IPS DF 6.9 (cell line): ENCODE data around the gene HOXC12.

Experiments
- DNase-seq: peaks from one replicate; pipeline ENCODE4 v3.0.0-alpha.2; 2013; ENCODE audit warnings: low read depth, low spot score
- H3K27ac ChIP-seq: one replicate; pipeline ENCODE4 v1.5.1; 2013; ENCODE audit warnings: low read length, control low read depth
- H3K27me3 ChIP-seq: 2 replicates; pipeline ENCODE4 v1.6.1; 2013; ENCODE audit warnings: mild to moderate bottlenecking, low read length; ENCODE audit not compliant: control insufficient read depth, insufficient read depth
- H3K36me3 ChIP-seq: 2 replicates; pipeline ENCODE4 v1.6.1; 2013; ENCODE audit warnings: low read length; ENCODE audit not compliant: control insufficient read depth, insufficient read depth
- H3K4me1 ChIP-seq: 2 replicates; pipeline ENCODE4 v1.6.1; 2013; ENCODE audit warnings: low read length; ENCODE audit not compliant: control insufficient read depth, insufficient read depth
- H3K4me3 ChIP-seq: 2 replicates; pipeline ENCODE4 v1.5.1; 2013; ENCODE audit warnings: mild to moderate bottlenecking, low read length
- H3K9me3 ChIP-seq: 2 replicates; pipeline ENCODE4 v1.6.1; 2013; ENCODE audit warnings: low read length, inconsistent platforms; ENCODE audit not compliant: control insufficient read depth, insufficient read depth
- WGBS: extraction: QIAGEN DNeasy Blood & Tissue Kit; methylation state at CpG from one replicate; pipeline ENCODE4 v1.1.7; 2013; ENCODE audit warnings: mixed read lengths, missing lambda C conversion rate; ENCODE audit not compliant: insufficient read length, insufficient coverage; 5-methylcytosine and 5-hydroxymethylcytosine counted together

HOXC12 gene

GRCh38 chr12:53954694-53955035, at the start of gene HOXC12:
HOXC12 (plus strand) TSS chr12:53954903; CDS start chr12:53954930, 27 bp downstream.
- whole genome bisulfite sequencing, result no CpG with 5 or more reads among the region's 20 CpGs
- Histone ChIP-seq H3K9me3 (no peaks in the 10 kb centered on the region), H3K27me3 (peaks cover 97% of the 10 kb centered on the region), H3K4me3 (no peak within 1 kb of the TSS), H3K4me1 (peaks cover 2% of the 10 kb centered on the region; the same call in 1 of the 2 replicates), H3K27ac (no peak within 1 kb of the TSS), H3K36me3 (no peaks in the 10 kb centered on the region)
- DNase-seq, result no peak

GRCh38 chr12:53907103-53907502, 47.6 kb upstream of the HOXC12 start:
- no peak overlapping the region for H3K27ac ChIP-seq
- WGBS, result no CpG with 5 or more reads among the region's 3 CpGs

GRCh38 chr12:53916788-53917655, 37.7 kb upstream of the HOXC12 start:
- Histone ChIP-seq H3K4me3 (no peak overlapping the region), H3K27me3 (peaks cover 2% of the 10 kb centered on the region), H3K27ac (no peak overlapping the region), H3K4me1 (no peaks in the 10 kb centered on the region), H3K36me3 (no peaks in the 10 kb centered on the region), H3K9me3 (no peaks in the 10 kb centered on the region)
- WGBS, result no CpG with 5 or more reads among the region's 5 CpGs
- no peak for DNase-seq

More at GRCh38 chr12:53907103-53907502, 47.6 kb upstream of the HOXC12 start:
- no peaks in the 10 kb centered on the region for H3K4me1 ChIP-seq
- H3K4me3 ChIP-seq, result no peak overlapping the region
- H3K27me3 ChIP-seq, result no peaks in the 10 kb centered on the region
- no peaks in the 10 kb centered on the region for H3K36me3 ChIP-seq
- no peak for DNase-seq
- H3K9me3 ChIP-seq, result no peaks in the 10 kb centered on the region

GRCh38 chr12:53924521-53925405, 29.9 kb upstream of the HOXC12 start:
- H3K4me3 ChIP-seq, result no peak overlapping the region
- H3K27me3 ChIP-seq, result peaks cover 67% of the 10 kb centered on the region
- H3K36me3 ChIP-seq, result no peaks in the 10 kb centered on the region
- no peak overlapping the region for H3K27ac ChIP-seq
- H3K4me1 ChIP-seq, result 0 out of 2 replicates have a peak, but pooled peaks cover 3% of the 10 kb centered on the region
- no CpG with 5 or more reads among the region's 2 CpGs for WGBS
- H3K9me3 ChIP-seq, result no peaks in the 10 kb centered on the region
- no peak for DNase-seq

GRCh38 chr12:53927220-53928029, 27.3 kb upstream of the HOXC12 start:
- H3K27me3 ChIP-seq, result peaks cover 92% of the 10 kb centered on the region
- no peak overlapping the region for H3K4me3 ChIP-seq

GRCh38 chr12:53928054-53928835, 26.5 kb upstream of the HOXC12 start:
- no peaks in the 10 kb centered on the region for H3K36me3 ChIP-seq
- no CpG with 5 or more reads among the region's 31 CpGs for WGBS
- peaks cover 95% of the 10 kb centered on the region for H3K27me3 ChIP-seq
- no peaks in the 10 kb centered on the region for H3K9me3 ChIP-seq
- H3K27ac ChIP-seq, result no peak overlapping the region
- no peak overlapping the region for H3K4me3 ChIP-seq
- no peak for DNase-seq
- 0 out of 2 replicates have a peak, but pooled peaks cover 3% of the 10 kb centered on the region for H3K4me1 ChIP-seq

More at GRCh38 chr12:53927220-53928029, 27.3 kb upstream of the HOXC12 start:
- DNase-seq, result no peak
- Histone ChIP-seq H3K27ac (no peak overlapping the region), H3K9me3 (no peaks in the 10 kb centered on the region), H3K4me1 (0 out of 2 replicates have a peak, but pooled peaks cover 3% of the 10 kb centered on the region), H3K36me3 (no peaks in the 10 kb centered on the region)
- no CpG with 5 or more reads among the region's 45 CpGs for WGBS

- Histone ChIP-seq H3K9me3 (no peaks in the 10 kb centered on the region), H3K36me3 (no peaks in the 10 kb centered on the region), H3K4me3 (no peak overlapping the region), H3K27ac (no peak overlapping the region), H3K27me3 (peaks cover 97% of the 10 kb centered on the region), H3K4me1 (0 out of 2 replicates have a peak, but pooled peaks cover 3% of the 10 kb centered on the region)
- no peak for DNase-seq
- WGBS, result no CpG with 5 or more reads among the region's 4 CpGs
Observed at GRCh38 chr12:53929527-53929926, 25.2 kb upstream of the HOXC12 start.

- Histone ChIP-seq H3K27me3 (peaks cover 98% of the 10 kb centered on the region), H3K4me3 (no peak overlapping the region), H3K27ac (no peak overlapping the region), H3K9me3 (no peaks in the 10 kb centered on the region), H3K36me3 (no peaks in the 10 kb centered on the region), H3K4me1 (0 out of 2 replicates have a peak, but pooled peaks cover 3% of the 10 kb centered on the region)
- DNase-seq, result no peak
- WGBS, result no CpG with 5 or more reads among the region's 30 CpGs
Observed at GRCh38 chr12:53930591-53931255, 24.0 kb upstream of the HOXC12 start.
